Fibroblast of skin of abdomen (primary cell): ENCODE results near the gene MAGI1.

Source experiments
- DNase-seq: peaks from one replicate; pipeline ENCODE4 v3.0.0-alpha.2; 2013

The MAGI1 gene

GRCh38 chr3:65396078-65396477 is 642.6 kb downstream of the MAGI1 start:
- no peak for DNase-seq

GRCh38 chr3:65391068-65391467 is 647.6 kb downstream of the MAGI1 start:
- no peak for DNase-seq

DNA sequence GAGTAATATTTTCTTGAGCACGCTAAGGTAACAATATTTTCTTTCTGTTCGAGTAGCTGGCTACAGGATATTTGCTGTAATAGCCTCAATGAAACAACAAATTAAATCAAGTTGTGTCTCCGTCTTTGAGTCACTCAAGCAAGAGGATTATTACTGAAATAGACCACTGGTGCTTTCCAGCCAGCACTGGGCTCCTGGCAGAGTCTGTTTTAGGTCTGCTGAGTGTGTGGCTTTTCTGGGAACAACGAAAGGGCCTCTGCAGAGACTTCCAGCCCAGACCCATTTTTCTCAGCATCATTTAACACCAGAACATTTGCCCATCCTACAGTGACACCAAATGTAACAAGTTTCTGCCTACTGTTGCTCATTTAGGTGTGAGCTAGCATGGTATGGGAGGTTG is 652.9 kb downstream of the MAGI1 start:
- no peak for DNase-seq

- DNase-seq, result peak; percentile 27
Observed at GRCh38 chr3:65381496-65382010, 657.2 kb downstream of the MAGI1 start.

GRCh38 chr3:65379223-65379622 is 659.5 kb downstream of the MAGI1 start:
- no peak for DNase-seq

DNA sequence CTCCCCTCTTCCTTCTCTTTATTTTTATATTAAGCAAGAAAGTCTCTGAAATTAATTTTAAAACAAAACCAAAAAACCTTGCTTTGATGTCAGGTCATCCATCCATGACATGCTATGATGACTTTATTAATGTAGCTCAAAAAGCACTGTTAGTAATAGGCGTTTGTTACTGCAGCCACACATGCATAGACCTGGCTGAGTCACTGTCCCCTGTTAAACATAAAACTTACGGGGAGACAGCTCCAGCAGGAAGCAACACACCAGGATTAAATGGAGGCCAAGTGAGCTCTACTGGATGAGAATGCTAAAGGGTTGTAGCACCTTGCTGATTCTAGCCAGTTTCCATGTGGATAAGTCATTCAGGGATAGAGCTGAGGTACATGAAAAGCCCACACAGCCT is 661.1 kb downstream of the MAGI1 start:
- DNase-seq, result no peak

GRCh38 chr3:65376426-65376825 is 662.3 kb downstream of the MAGI1 start:
- DNase-seq, result no peak

- DNase-seq, result no peak
Observed at GRCh38 chr3:65371053-65371452, 667.7 kb downstream of the MAGI1 start.

- no peak for DNase-seq
Observed at GRCh38 chr3:65368866-65369265, 669.9 kb downstream of the MAGI1 start.

DNA sequence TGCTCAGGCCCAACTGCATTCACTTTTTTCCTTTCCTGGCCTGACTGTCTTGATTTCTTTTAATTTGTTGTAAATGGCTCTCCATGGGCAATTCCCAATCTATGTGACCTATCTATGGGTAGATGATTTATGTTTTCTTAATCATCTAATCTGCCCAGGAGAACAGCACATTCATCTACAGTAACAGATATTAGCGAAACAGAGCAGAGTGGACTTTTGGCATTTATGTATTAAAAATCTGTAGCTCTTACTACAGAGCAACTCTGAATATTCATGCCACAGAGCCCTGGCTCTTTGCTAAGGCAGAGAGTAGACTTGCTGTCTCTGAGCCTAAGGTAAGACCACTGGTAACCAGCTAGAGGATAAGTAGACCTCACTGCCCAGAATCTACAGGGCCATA is 676.0 kb downstream of the MAGI1 start:
- no peak for DNase-seq

DNA sequence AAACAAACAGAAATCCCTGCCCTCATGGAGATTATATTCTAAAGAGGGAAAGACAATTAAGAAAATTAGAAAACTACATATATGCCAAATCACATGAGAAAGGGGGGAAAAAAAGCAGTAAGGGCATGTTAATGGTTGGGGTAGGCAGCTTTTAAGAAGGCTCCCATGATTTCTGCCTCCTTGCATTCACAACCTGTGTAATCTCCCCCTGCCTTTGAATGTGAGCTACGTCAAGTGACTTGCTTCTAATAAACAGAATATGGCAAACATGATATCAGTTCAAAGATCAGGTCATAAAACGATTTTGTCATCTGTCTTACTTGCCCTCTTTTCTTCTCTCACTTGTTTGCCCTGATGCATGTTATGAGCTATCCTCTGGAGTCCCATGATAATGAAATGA is 677.3 kb downstream of the MAGI1 start:
- DNase-seq, result no peak

- peak; percentile 9 for DNase-seq
Observed at GRCh38 chr3:65356331-65357248, 682.1 kb downstream of the MAGI1 start.

- DNase-seq, result no peak
Observed at GRCh38 chr3:65354880-65355279, 683.8 kb downstream of the MAGI1 start.

- DNase-seq, result peak; percentile 33
Observed at GRCh38 chr3:65352951-65353350, 685.8 kb downstream of the MAGI1 start.

DNA sequence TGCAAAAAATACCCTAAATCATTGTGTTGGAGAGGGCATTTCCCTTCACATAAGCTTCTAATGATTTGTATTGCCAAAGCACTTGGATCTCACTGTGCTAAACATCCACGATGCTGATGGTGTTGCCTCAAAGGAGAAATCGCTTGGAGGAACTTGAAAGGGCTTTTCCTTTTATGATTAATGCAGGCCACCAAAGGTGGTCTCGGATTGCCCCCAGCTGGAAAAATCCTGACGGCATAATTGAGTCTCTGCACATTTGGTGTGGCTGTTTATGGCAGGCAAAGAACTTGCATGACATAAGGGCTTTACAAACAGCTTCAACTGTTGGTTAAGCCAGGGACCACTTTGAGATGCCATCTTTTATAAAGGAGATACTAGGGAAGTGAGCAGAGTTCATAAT is 687.0 kb downstream of the MAGI1 start:
- DNase-seq, result no peak

DNA sequence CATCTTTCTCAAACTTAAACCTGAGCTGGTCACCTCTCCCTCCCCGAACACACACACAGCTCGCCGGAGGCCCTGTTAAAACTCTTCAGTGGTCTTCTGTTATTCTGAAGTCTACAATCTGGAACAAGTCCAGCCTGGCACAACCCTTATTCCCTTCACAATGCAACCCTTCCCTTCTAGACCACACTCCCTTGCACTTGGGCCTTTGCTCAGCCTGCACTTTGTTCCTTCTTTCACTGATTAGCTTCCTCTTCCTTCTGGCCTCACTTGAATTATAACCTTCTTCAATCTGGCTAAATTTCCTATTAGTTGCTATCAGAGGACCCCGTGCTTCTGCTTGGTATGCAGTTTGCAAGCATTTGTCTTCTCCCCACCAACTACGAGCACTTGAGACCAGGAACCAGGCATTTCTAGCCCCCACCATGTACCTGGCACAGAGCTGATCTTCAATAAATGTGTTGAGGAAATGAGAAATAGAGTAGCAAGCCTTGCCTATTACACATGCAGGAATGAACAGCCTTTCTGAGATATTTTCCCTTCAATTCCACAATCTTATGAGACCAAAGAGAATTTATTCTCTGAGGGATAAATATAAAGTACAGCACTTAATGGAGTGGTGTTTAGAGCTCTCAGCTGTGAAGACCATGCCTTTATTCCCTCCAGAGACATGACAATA is 687.8 kb downstream of the MAGI1 start:
- no peak for DNase-seq

- peak; percentile 63 for DNase-seq
Observed at GRCh38 chr3:65348398-65348995, 690.2 kb downstream of the MAGI1 start.

DNA sequence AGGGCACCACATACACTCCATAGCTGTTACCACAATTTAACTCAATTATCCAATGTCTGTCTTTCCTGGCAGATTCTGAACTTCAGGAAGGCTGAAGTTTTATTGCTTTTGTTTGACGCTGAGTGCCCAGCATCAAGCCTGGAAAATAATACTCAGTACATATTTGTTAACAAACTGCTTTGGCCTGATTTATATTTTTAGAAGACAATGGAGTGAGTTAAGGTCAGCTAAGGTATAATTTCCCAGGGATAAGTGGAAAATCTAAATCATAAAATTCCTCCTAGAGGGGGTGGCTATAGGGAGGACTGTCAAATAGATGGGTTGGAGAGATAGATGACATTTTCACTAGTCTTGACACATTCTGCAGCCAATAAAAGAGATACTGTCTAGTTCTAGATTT is 691.6 kb downstream of the MAGI1 start:
- no peak for DNase-seq

DNA sequence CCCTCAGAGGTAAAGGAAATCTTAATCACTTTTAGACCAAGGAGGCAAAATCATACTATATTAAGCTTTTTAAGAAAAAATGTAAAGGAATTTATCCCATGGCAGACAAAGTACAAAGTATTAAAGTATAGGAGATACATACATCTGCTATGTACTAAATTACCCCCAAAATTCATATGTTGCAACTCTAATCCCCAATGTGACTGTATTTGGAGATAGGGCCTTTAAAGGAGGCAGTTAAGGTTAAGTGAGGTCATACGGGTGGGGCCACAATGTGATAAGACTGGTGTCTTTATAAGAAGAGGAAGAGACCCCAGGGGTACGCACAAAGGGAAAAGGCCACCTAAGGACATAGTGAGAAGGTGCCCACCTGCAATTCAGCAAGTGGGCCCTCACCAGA is 693.9 kb downstream of the MAGI1 start:
- no peak for DNase-seq

GRCh38 chr3:65344444-65344843 is 694.3 kb downstream of the MAGI1 start:
- DNase-seq, result no peak

DNA sequence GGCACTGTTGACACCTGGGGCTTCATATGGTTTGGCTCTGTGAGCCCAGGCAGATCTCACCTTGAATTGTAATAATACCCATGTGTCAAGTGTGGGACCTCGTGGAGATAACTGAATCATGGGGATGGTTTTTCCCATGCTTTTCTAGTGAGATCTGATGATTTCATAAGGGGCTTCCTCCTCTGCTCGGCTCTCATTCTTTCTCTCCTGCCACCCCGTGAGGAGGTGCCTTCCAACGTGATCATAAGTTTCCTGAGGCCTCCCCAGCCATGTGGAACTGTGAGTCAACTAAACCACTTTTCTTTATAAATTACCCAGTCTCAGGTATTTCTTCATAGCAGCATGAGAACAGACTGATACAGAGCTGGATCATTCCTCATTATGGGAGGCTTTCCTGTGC is 695.0 kb downstream of the MAGI1 start:
- no peak for DNase-seq

- DNase-seq, result no peak
Observed at GRCh38 chr3:65343026-65343425, 695.7 kb downstream of the MAGI1 start.

- DNase-seq, result peak; percentile 40
Observed at GRCh38 chr3:65342084-65342683, 696.5 kb downstream of the MAGI1 start.
